HG02885 (cell line): ENCODE results near the gene ENGASE.
"Not testable (repeated sequence)": the region's sequence is repeated elsewhere in the genome, so short reads cannot be mapped to it uniquely, and the experiment has no call there.

Source experiments
- ATAC-seq: cut with Tn5 transposase; IDR thresholded peaks from one replicate; pipeline ENCODE4 v1.9.1; 2021; ENCODE audit warnings: mild to moderate bottlenecking; ENCODE audit not compliant: unreplicated experiment, poor library complexity

Gene ENGASE

DNA sequence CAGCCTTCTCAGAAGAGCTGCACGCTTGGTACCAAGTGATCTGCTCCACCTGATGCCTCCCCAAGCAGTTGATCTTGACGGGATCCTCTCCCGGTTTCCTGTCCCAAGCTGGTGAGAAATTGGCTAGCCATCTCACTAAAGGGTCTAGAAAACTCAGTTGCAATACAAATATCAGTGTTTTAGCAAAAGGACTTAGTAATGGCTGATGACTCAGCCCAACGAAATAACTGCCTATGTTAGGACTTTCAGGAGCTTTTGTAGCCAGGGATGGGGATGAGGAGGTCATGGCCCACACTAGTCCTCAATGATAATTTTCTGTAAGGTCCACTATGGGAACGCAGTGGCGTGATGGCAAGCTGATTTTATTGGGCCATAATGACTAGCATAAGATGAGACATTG is 23.3 kb upstream of the ENGASE start:
- no peak for ATAC-seq

- ATAC-seq = no peak
These were observed 22.5 kb upstream of the ENGASE start for GRCh38 chr17:79052131-79052530.

DNA sequence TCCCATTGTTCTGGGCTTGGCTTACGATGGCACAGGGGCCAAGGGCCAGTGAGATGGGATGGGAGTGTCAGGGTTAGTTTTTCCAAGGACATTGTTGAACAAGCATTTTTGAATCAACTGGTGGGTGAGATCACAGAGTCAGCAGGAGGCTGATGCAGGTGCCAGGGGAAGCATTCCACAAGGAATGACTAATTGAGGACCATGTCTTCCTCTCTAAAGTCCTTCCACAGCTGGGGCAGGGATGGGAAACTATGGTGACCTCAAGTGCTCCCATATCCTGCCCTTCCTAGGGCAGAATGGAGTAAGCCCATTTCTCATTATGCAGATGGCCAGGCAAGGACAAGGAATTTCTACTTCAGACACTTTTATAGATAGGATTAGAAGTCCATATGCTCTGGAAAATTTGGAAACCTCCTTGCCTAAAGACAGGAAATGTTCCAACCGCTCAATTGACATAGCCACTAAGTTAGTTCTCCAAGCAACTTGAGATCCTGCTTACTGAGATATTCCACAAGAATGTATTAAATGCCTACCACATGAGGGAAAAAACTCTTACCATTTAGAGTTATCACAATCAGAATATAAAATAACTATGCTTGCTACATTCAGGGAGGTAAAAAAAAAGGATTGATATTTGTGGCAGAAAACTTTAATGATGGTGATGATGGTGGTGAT is 21.2 kb upstream of the ENGASE start:
- no peak for ATAC-seq

GRCh38 chr17:79054200-79054960 is 20.2 kb upstream of the ENGASE start:
- ATAC-seq = no peak

GRCh38 chr17:79055197-79055596 is 19.4 kb upstream of the ENGASE start:
- no peak for ATAC-seq

GRCh38 chr17:79057737-79058385 is 16.8 kb upstream of the ENGASE start:
- no peak for ATAC-seq

GRCh38 chr17:79062691-79063090 is 11.9 kb upstream of the ENGASE start:
- ATAC-seq = no peak

DNA sequence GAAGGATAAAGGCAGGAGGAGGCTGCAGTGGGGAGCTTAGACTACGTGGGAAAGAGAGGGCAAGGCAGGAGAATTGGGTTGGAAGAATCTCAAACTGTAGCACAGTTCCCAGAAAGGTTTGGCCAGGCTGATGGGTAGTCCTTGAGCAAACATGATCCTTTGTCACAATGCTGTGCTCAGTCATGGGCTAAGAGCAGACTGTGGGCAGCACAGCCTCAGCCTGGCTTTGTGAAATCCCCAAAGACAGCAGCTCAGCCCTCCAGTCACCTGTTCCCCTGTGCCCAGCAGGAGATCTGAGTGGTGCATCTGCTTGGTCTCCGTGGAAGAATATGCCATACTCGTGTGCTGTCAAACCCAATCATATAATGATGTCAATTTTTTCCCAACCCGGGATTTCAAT is 10.6 kb upstream of the ENGASE start:
- no peak for ATAC-seq

- no peak for ATAC-seq
These were observed 9.4 kb upstream of the ENGASE start for GRCh38 chr17:79065105-79065670.

DNA sequence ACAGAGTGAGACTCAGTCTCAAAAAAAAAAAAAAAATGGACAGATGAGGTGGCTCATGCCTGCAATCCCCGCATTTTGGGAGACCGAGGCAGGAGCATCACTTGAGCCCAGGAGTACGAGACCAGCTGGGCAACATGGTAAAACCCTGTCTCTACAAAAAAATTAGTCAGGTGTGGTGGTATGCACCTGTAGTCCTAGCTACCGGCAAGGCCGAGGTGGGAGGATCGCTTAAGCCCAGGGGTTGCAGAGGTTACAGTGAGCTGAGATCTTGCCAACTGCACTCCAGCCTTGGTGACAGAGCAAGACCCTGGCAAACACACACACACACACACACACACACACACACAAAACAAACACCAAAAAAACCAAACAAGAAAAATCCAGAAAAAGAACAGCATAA is 7.7 kb upstream of the ENGASE start:
- no peak for ATAC-seq

GRCh38 chr17:79070266-79070880 is 4.3 kb upstream of the ENGASE start:
- ATAC-seq = no peak

DNA sequence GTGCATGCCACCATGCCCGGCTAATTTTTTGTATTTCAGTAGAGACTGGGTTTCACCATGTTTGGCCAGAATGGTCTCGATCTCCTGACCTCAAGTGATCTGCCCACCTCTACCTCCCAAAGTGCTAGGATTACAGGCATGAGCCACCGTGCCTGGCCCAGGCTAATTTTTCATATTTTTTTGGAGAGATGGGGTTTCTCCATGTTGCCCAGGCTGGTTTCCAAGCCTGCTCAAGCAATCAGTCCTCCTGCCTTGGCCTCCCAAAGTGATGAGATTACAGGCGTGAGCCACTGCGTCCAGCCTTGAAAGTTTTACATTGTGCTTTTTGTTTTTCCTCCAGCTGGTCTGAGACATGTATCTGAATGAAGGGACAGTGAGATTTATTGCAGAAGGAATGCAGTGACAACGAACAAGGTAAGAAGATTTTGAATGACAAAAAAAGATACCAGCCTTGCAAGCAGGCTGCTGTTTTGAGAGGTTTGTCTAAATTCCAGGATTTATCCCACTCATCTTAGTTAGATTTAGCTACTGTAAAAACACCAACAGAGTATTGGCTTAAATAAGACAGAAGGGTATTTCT is 3.4 kb upstream of the ENGASE start:
- no peak for ATAC-seq

DNA sequence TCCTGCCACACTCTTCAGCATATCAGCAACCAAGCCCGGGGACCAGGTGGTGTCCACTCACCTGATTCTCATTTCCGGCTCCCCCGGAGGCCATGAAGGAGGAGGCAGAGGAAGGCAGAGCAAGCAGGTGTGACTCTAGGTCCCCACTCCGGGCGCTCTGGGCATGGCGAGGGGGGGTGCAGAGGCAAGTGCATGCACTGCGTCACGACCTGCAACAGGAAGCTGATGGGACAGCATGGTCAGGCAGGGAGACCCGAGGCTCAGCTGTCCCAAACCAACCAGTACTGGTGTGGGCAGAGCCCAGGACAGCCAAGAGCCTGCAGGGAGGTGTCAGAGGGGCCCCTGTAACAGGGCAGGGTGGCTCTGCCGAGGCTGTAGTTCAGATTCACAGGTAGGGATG is 2.1 kb upstream of the ENGASE start:
- no peak for ATAC-seq

- no peak for ATAC-seq
These were observed 1.5 kb upstream of the ENGASE start for GRCh38 chr17:79073016-79073705.

DNA sequence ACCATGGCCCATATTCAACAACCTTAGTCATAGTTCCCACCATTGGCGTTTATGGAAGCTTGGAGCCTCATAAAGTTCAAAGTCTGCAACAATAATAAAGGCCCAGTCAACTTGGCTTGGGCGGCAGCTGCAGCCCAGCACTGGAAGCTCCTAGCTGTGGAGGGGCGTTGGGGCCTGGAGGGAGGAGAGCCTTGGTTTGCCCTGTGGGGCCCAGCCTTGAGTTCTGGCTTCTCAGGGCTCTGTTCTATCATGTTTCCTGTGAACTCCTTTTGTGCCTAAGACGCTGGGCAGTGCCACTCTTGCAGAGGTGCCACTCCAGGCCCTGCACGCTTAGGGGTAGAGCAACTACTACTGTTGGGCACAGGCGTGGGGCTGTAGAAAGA is 927 bp upstream of the ENGASE start:
- no peak for ATAC-seq

- not testable (repeated sequence) for ATAC-seq
These were observed 439 bp upstream of the ENGASE start for GRCh38 chr17:79074121-79074648.

DNA sequence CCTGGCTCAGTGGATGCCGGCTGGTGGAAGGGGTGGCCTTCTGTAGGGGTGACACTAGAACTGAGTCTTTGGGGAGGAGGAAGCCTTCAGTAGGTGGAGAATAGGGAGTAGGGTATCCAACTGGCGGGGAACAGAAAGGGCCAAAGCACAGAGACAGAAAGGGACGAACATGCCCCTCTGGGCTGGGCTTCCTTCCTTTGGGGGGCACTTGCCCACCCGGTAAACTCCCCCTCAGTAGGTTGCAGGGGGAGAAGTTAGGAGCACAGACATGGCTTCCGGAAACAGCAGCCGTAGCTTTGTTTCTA is 774 bp downstream of the ENGASE start:
- ATAC-seq = peak; percentile 9

- no peak for ATAC-seq
These were observed 1.3 kb downstream of the ENGASE start for GRCh38 chr17:79075861-79076406.

DNA sequence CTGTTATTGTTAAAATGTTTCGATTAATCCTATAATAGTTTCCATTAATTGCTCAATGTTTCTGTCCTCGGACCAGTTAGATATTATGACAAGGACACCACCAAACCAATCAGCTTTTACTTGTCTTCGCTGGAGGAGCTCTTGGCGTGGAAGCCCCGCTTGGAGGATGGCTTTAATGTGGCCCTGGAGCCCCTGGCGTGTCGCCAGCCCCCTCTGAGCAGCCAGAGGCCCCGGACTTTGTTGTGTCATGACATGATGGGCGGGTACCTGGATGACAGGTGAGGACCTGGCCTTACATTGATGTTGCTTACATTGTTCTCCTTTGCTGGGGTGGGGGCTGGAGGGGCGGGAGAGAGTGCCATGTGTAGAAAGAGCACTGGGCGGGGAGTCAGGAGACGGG is 3.0 kb downstream of the ENGASE start:
- ATAC-seq = no peak
